K562 (cell line): ENCODE data around the gene PPP2R2D. TPM values are rescaled to one million over a fixed set of nuclear protein-coding genes. Genes with fewer than 3 reads are reported as not detected.

Source experiments
- CSDE1 ChIP-seq, 2 experiments: fragments of 450-650 bp; IDR thresholded peaks; 2 replicates each; pipeline ENCODE4 v1.6.1; 2016; ENCODE audit warnings: mild to moderate bottlenecking in 1 of 2
- EHMT2 ChIP-seq: fragments of 450-650 bp; IDR thresholded peaks from 2 replicates; pipeline ENCODE4 v1.6.1; 2018; ENCODE audit warnings: antibody characterized with exemption
- ELK3 ChIP-seq: fragments of 450-650 bp; formaldehyde crosslinking; IDR thresholded peaks from 2 replicates; pipeline ENCODE4 v1.4.0; 2020; ENCODE audit warnings: mild to moderate bottlenecking
- ESRRA ChIP-seq: fragments of 450-650 bp; IDR thresholded peaks from 2 replicates; pipeline ENCODE4 v1.6.1; 2014; ENCODE audit warnings: low read depth, mild to moderate bottlenecking, moderate library complexity, borderline replicate concordance
- GTF2E2 ChIP-seq: fragments of 200-800 bp; sonication (Bioruptor generic); IDR thresholded peaks from 2 replicates; pipeline ENCODE4 v1.6.1; 2016; ENCODE audit warnings: missing genetic modification characterization, missing compliant biosample characterization
- IRF9 ChIP-seq: fragments of 450-650 bp; IDR thresholded peaks from 2 replicates; pipeline ENCODE4 v1.6.1; 2016; ENCODE audit warnings: missing biosample characterization, missing genetic modification characterization
- LARP7 ChIP-seq: fragments of 450-650 bp; IDR thresholded peaks from 2 replicates; pipeline ENCODE4 v1.6.1; 2016
- NFXL1 ChIP-seq: fragments of 450-650 bp; formaldehyde crosslinking; IDR thresholded peaks from 2 replicates; pipeline ENCODE4 v1.4.0; 2021; ENCODE audit warnings: mild to moderate bottlenecking
- RBM22 ChIP-seq: fragments of 200-400 bp; formaldehyde crosslinking; IDR thresholded peaks from 2 replicates; pipeline ENCODE4 v1.6.1; 2018; ENCODE audit warnings: low read length, low read depth; ENCODE audit not compliant: poor library complexity, severe bottlenecking
- REST ChIP-seq, 2 experiments: fragments of 450-650 bp; formaldehyde crosslinking in 1 of 2; IDR thresholded peaks; 2 replicates each; pipeline versions ENCODE4 v1.4.0 to v1.6.1; 2014 to 2020; ENCODE audit warnings: mild to moderate bottlenecking in 2 of 2, borderline replicate concordance in 1 of 2, low read depth in 1 of 2
- SP1 ChIP-seq: sonication (generic); formaldehyde crosslinking; IDR thresholded peaks from 2 replicates; pipeline ENCODE4 v1.8.1; 2022; ENCODE audit warnings: mild to moderate bottlenecking, missing genetic modification reagents
- TSC22D4 ChIP-seq: fragments of 450-650 bp; IDR thresholded peaks from 2 replicates; pipeline ENCODE4 v1.6.1; 2016; ENCODE audit warnings: missing genetic modification characterization, missing biosample characterization, control low read depth
- ZNF124 ChIP-seq: sonication (generic); formaldehyde crosslinking; IDR thresholded peaks from 2 replicates; pipeline ENCODE4 v1.8.1; 2022; ENCODE audit warnings: missing genetic modification reagents
- ZNF551 ChIP-seq: fragments of 250-450 bp; sonication (Bioruptor Pico); IDR thresholded peaks from 2 replicates; pipeline ENCODE4 v1.5.0; 2021; ENCODE audit warnings: mild to moderate bottlenecking, moderate library complexity
- ZNF830 ChIP-seq: fragments of 250-450 bp; sonication (Bioruptor Pico); IDR thresholded peaks from 2 replicates; pipeline ENCODE4 v1.5.0; 2021; ENCODE audit warnings: mild to moderate bottlenecking
- polyA plus RNA-seq, 8 experiments: library from polyadenylated mRNA; depleted of rRNA in 4 of 8; stranded (reverse) in 5 of 8; unstranded in 3 of 8; fragments of >200 nt; fragmentation: Nextera tagmentation in 2 of 8; fragmentation: Illumina TruSeq in 1 of 8; extraction: Ambion mirVana in 2 of 8; extraction: Trizol in 1 of 8; gene quantifications; 2 replicates each; pipeline versions ENCODE4 v1.2.1 to v1.2.3, GENCODE V29; 2011 to 2014; ENCODE audit warnings: inconsistent platforms in 1 of 8, missing spikeins in 1 of 8
- total RNA-seq, 7 experiments: library from RNA; depleted of rRNA in 6 of 7; stranded (reverse); fragments of >200 nt in 6 of 7; fragmentation: Illumina TruSeq in 2 of 7; extraction: Trizol in 2 of 7; gene quantifications; 2 replicates each; pipeline versions ENCODE4 v1.2.1 to v1.2.3, GENCODE V29; 2011 to 2021; ENCODE audit warnings: low replicate concordance in 1 of 7

The PPP2R2D gene
- total and polyA plus RNA-seq, 9 of the 15 experiments (the other 6 are each of a cell fraction or from before 2014, with no cell fraction given): 1.9 to 37.0 (median 26.8) TPM

- TF ChIP-seq REST (IDR thresholded peaks at IDR 0.05; ENCODE audit: borderline replicate concordance) (peak; percentile 88), REST (CRISPR knock-in tag; IDR thresholded peaks at IDR 0.05; ENCODE audit: low read depth) (peak; percentile 69; the same call in 1 of the 2 replicates), EHMT2 (peak; percentile 79), CSDE1 (IDR thresholded peaks at IDR 0.05) (no peak), GTF2E2 (tag) (no peak), ZNF830 (CRISPR knock-in tag) (no peak), ZNF124 (CRISPR knock-in tag) (no peak), IRF9 (tag) (no peak), ZNF551 (no peak), ESRRA (peak; percentile 84), RBM22 (no peak), LARP7 (no peak), NFXL1 (no peak), SP1 (CRISPR knock-in tag) (no peak), TSC22D4 (tag) (no peak), ELK3 (CRISPR knock-in tag) (no peak)
Measured at GRCh38 chr10:131898713-131899112, 2.1 kb upstream of the PPP2R2D start (continued).
